ENCODE data around the gene ICE1.

- TF ChIP-seq FOXJ2 (tag; IDR thresholded peaks at IDR 0.05) (no peak), CTCF (IDR thresholded peaks at IDR 0.05 in 2 of 3, conservative IDR thresholded peaks at IDR 0.05 in 1 of 3; ENCODE audit: insufficient read depth in 2 of 3, low read depth in 1 of 3, low read length in 3 of 3) (no peak), MYC (IDR thresholded peaks at IDR 0.05; ENCODE audit: low read depth, low read length) (no peak), MYC (CRISPR knock-in tag; IDR thresholded peaks at IDR 0.05; ENCODE audit: borderline replicate concordance, low read depth) (no peak), ARHGAP35 (IDR thresholded peaks at IDR 0.05; ENCODE audit: partially characterized antibody) (no peak), RAD21 (CRISPR knock-in tag; conservative IDR thresholded peaks at IDR 0.05 in 1 of 2, IDR thresholded peaks at IDR 0.05 in 1 of 2) (no peak), CREB1 (IDR thresholded peaks at IDR 0.05) (no peak), CREB1 (CRISPR knock-in tag; IDR thresholded peaks at IDR 0.05) (no peak), E4F1 (CRISPR knock-in tag; IDR thresholded peaks at IDR 0.05; ENCODE audit: borderline replicate concordance) (no peak), ARID3A (IDR thresholded peaks at IDR 0.05; ENCODE audit: borderline replicate concordance, low read depth, low read length) (no peak)
- TF ChIP-seq, protein P1, sequence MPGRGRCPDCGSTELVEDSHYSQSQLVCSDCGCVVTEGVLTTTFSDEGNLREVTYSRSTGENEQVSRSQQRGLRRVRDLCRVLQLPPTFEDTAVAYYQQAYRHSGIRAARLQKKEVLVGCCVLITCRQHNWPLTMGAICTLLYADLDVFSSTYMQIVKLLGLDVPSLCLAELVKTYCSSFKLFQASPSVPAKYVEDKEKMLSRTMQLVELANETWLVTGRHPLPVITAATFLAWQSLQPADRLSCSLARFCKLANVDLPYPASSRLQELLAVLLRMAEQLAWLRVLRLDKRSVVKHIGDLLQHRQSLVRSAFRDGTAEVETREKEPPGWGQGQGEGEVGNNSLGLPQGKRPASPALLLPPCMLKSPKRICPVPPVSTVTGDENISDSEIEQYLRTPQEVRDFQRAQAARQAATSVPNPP (IDR thresholded peaks at IDR 0.05; ENCODE audit: borderline replicate concordance, insufficient read depth, insufficient read length), result no peak
These were observed 13.8 kb downstream of the ICE1 start for GRCh38 chr5:5436203-5436760.

All from K562 (cell line).